Upper lobe of right lung (tissue), 1 donor: Measurements from ENCODE around the gene KCNMA1. TPM values are rescaled to one million over a fixed set of nuclear protein-coding genes. Genes with fewer than 3 reads are reported as not detected.

Source experiments
- ATAC-seq: fragments of 200-7000 bp; cut with Tn5 transposase; one replicate; pipeline ENCODE4 v1.9.1; 2020; ENCODE audit warnings: mild to moderate bottlenecking, moderate library complexity
- DNase-seq: peaks from one replicate; pipeline ENCODE4 v3.0.0-alpha.2; 2020
- H3K27ac ChIP-seq: fragments of 200-600 bp; one replicate; pipeline ENCODE4 v1.8.0; 2022
- H3K27me3 ChIP-seq: fragments of 200-600 bp; one replicate; pipeline ENCODE4 v1.8.0; 2022; ENCODE audit warnings: mild to moderate bottlenecking
- H3K36me3 ChIP-seq: fragments of 200-600 bp; one replicate; pipeline ENCODE4 v1.8.0; 2022
- H3K4me1 ChIP-seq: fragments of 200-600 bp; one replicate; pipeline ENCODE4 v1.8.0; 2022
- H3K4me3 ChIP-seq: fragments of 200-600 bp; one replicate; pipeline ENCODE4 v1.8.0; 2022; ENCODE audit warnings: mild to moderate bottlenecking
- H3K9me3 ChIP-seq: fragments of 200-600 bp; one replicate; pipeline ENCODE4 v1.8.0; 2022
- CTCF ChIP-seq: fragments of 200-600 bp; IDR thresholded peaks from one replicate; pipeline ENCODE4 v1.8.0; 2022; ENCODE audit warnings: antibody characterized with exemption
- intact Hi-C: fragments of 100-400 bp; cut with DNase I; formaldehyde crosslinking; loops from one replicate; pipeline ENCODE4 v1.11.0; 2022
- total RNA-seq: library from RNA; stranded (reverse); fragmentation: NEBNext Ultra II Directional; extraction: Animal tissue kit (Norgen Biotek cat#: 25700); gene quantifications from one replicate; pipeline ENCODE4 v1.2.1, GENCODE V29; 2021
- donor health status: DM: no; HTN: yes; CAD: no; lungs with severe emphysema.

KCNMA1 gene
- total RNA-seq, 1 donor from 2014 or later, result 26.3 TPM

GRCh38 chr10:77463499-77463898, 174.1 kb downstream of the KCNMA1 start:
- H3K9me3 ChIP-seq, result no peaks in the 10 kb centered on the region
- no peak overlapping the region for H3K4me3 ChIP-seq
- no peaks in the 10 kb centered on the region for H3K27me3 ChIP-seq
- ATAC-seq (peak; percentile 37), DNase-seq (no peak)
- TF ChIP-seq CTCF, result no peak
- peaks cover 3% of the 10 kb centered on the region for H3K4me1 ChIP-seq
- H3K36me3 ChIP-seq, result no peaks in the 10 kb centered on the region
- no peak overlapping the region for H3K27ac ChIP-seq
- intact Hi-C loops, result no loop called here

- TF ChIP-seq CTCF, result no peak
- no peak overlapping the region for H3K27ac ChIP-seq
- intact Hi-C loops, result no loop called here
Observed at GRCh38 chr10:77461636-77462296, 175.8 kb downstream of the KCNMA1 start.

GRCh38 chr10:77459905-77460304, 177.7 kb downstream of the KCNMA1 start:
- Histone ChIP-seq H3K36me3 (no peaks in the 10 kb centered on the region), H3K4me3 (no peak overlapping the region), H3K9me3 (no peaks in the 10 kb centered on the region), H3K27me3 (peaks cover 3% of the 10 kb centered on the region), H3K27ac (no peak overlapping the region), H3K4me1 (peaks cover 3% of the 10 kb centered on the region)
- TF ChIP-seq CTCF, result no peak
- ATAC-seq (no peak), DNase-seq (no peak)
- intact Hi-C loops, result no loop called here

More at GRCh38 chr10:77461636-77462296, 175.8 kb downstream of the KCNMA1 start:
- Histone ChIP-seq H3K4me1 (peaks cover 3% of the 10 kb centered on the region), H3K27me3 (peaks cover 3% of the 10 kb centered on the region), H3K36me3 (no peaks in the 10 kb centered on the region), H3K9me3 (no peaks in the 10 kb centered on the region), H3K4me3 (no peak overlapping the region)
- no peak for ATAC-seq
- no peak for DNase-seq

- TF ChIP-seq CTCF, result no peak
- ATAC-seq (no peak), DNase-seq (no peak)
- Histone ChIP-seq H3K9me3 (no peaks in the 10 kb centered on the region), H3K27ac (no peak overlapping the region), H3K36me3 (no peaks in the 10 kb centered on the region), H3K4me3 (no peak overlapping the region), H3K4me1 (peaks cover 3% of the 10 kb centered on the region), H3K27me3 (peaks cover 3% of the 10 kb centered on the region)
- intact Hi-C loops, result no loop called here
Observed at GRCh38 chr10:77458986-77459590, 178.5 kb downstream of the KCNMA1 start.

- Histone ChIP-seq H3K4me1 (no peaks in the 10 kb centered on the region), H3K4me3 (no peak overlapping the region), H3K27me3 (peaks cover 3% of the 10 kb centered on the region), H3K27ac (no peak overlapping the region), H3K36me3 (no peaks in the 10 kb centered on the region), H3K9me3 (no peaks in the 10 kb centered on the region)
- intact Hi-C loops, result no loop called here
- ATAC-seq (no peak), DNase-seq (no peak)
- no peak for TF ChIP-seq CTCF
Observed at GRCh38 chr10:77457721-77458120, 179.9 kb downstream of the KCNMA1 start.
